ENCODE results near the gene EXOC2.
"Not testable (repeated sequence)": the region's sequence is repeated elsewhere in the genome, so short reads cannot be mapped to it uniquely, and the experiment has no call there.

Gene EXOC2

DNA sequence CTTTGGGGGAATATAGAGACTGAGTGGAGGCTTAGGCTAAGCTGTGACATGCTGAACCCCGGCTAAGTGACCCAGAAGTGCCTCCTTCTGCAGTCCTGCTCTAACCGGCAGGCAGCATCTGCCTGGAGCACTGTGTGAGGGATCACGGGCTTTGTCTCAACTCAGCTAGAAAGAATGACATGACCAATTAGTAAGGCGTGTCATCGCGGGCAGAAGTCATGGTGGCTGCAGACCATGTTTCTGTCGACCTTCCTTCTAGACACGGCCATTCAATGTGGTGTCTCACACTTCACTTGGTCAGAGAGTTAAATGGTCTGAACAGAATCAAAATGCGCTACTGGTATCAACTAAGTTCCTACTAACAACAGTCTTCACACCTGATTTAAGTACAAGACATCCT is 71.0 kb downstream of the EXOC2 start:
- DNase-seq: peak; percentile 54

- DNase-seq: no peak
These were observed 72.0 kb downstream of the EXOC2 start for GRCh38 chr6:620950-621349.

GRCh38 chr6:620166-620565 is 72.8 kb downstream of the EXOC2 start:
- DNase-seq: no peak

DNA sequence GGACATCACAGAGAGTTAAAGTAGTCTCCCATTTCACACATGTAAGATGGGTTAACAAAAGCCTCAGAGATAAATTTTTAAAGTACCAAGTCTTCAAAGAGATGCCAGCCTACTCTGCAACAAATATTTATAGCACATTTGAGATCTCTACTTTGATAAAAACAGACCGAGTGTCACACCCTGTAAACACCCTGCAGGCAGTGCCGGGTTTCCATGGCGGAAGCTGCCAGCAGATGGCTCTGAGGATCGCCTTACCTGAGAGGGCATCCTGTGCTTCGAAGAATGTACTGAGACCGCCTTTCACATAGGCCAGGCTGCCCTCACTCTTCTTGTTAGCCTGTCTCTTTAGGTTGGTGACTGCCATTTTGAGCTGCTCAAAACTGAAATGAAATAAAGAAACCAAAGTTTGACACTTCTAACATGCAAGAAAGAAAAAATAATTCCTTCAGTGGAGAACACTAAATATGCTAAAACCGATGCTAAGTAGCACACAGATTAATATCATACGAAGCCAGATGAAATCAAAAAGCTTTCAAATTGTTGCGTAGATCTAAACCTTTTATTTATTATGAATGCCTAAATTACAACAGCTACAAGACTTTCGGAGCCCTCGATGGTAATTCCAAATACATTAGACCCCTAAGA is 75.4 kb downstream of the EXOC2 start:
- DNase-seq: no peak

DNA sequence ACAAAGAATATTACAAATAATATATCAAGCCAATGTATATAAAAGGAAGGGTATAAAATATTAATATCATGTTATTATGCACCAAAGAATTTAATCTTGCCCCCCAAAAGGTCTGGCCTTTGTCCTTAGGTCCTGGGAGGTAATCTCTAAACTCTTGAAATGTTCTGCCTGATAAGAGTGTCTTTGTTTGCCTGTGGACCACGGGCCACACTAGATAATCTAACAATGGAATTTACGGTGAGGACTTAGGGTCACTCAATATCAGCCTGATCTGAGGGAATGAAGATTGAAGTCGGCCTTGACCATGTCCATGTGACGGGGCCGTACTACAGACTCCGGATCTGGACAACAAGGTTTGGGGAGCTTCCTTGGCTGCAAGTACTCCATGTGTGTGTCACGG is 79.0 kb downstream of the EXOC2 start:
- no peak for DNase-seq

GRCh38 chr6:611928-612327 is 81.0 kb downstream of the EXOC2 start:
- DNase-seq: no peak

DNA sequence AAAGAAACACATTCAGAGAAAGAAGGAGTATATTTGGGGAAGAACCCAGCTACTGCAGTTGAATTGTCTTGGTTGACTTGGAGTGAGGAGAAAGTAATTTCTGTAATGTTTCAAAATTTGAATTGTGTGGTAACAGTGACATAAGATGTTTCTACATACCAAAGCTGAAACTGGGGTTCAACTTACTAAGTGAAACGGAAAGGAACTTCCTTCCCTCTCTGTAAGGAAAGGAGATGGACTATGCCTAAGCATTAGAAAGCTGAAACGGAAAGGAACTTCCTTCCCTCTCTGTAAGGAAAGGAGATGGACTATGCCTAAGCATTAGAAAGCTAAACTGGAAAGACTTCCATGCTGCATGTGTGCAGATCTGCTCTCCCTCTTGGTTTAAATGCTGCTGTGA is 82.1 kb downstream of the EXOC2 start:
- no peak for DNase-seq

GRCh38 chr6:609905-610304 is 83.0 kb downstream of the EXOC2 start:
- DNase-seq: no peak

DNA sequence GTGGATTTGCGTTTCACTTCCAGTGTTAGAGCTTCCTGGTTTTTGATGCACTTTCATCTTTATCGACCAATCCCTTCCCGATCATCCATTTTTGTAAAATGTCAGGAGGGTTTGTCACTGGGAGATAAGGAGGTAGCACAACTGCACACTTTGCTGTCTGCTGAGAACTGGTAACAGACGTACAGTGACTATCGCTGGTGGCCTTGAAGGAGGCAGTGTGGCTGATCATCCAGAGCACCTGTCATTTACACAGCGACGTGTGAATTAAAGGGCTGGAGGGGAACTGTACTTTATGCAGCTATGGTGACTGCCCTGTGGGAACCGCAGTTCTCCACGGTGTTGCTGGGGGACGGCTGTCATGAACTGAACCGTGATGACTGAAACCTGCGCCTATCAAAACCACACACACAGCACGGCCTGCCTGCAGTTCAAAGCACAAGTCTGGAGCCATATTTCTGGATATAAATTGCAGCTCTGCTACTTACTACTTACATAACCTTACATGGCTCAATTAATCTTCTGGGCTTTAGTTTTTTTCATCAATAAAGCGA is 86.0 kb downstream of the EXOC2 start:
- no peak for DNase-seq

DNA sequence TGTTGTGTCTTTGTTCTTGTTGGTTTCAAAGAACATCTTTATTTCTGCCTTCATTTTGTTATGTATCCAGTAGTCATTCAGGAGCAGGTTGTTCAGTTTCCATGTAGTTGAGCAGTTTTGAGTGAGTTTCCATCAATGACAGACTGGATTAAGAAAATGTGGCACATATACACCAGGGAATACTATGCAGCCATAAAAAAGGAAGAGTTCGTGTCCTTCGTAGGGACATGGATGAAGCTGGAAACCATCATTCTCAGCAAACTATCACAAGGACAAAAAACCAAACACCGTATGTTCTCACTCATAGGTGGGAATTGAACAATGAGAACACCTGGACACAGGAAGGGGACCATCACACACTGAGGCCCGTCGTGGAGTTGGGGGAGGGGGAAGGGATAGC is 87.0 kb downstream of the EXOC2 start:
- DNase-seq: not testable (repeated sequence)

GRCh38 chr6:604579-604978 is 88.4 kb downstream of the EXOC2 start:
- DNase-seq: no peak

GRCh38 chr6:603265-603664 is 89.7 kb downstream of the EXOC2 start:
- DNase-seq: no peak

- no peak for DNase-seq
These were observed 93.1 kb downstream of the EXOC2 start for GRCh38 chr6:599576-600448.

GRCh38 chr6:593907-594212 is 99.1 kb downstream of the EXOC2 start:
- DNase-seq: no peak

DNA sequence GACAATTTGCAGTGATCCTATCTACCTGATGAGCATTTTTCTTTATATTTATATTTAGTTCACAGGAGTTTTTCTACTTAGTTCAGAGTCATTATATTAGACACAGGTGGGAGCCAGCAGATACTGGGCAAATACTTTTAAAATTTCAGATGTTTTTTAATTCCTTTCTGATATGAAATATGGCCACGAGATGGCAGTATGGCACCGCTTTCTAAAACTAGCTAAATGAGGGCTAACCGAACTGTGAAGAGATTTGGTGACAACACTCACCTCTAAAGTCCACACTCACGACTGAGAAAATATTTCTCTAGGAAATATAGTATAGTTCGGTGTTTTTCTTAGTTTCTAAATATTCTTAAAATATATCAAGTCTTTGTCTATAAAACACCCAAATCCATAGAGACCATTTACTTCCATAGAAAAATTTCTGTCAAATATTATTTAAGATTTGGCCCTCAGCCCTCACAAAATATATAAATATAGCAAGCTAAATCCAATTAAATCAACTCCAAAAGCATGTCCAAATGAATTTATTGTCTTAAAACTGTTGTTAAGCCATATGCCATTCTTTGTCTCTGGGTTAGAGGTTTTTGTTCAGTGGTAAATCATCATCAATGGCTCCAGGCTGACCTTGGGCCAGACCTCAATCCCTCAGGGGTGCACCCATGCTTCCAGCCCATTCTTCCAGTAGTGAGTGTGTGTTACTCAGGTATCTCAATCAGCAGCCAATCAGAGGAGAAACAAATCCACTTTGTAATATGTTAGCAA is 99.6 kb downstream of the EXOC2 start:
- peak; percentile 91 for DNase-seq

DNA sequence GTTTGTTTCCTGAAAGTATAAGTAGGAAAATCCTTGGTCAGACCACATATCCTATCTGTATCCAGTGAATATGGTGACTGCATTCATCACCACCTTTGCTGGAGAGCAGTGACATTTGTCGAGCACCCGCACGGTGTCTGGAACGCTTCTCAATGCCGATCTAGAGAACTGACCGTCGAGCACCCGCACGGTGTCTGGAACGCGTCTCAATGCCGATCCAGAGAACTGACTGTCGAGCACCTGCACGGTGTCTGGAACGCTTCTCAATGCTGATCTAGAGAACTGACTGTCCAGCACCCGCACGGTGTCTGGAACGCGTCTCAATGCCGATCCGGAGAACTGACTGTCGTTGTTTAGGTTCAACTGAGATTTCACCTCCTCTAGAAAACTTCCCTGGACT is 103.8 kb downstream of the EXOC2 start:
- no peak for DNase-seq

DNA sequence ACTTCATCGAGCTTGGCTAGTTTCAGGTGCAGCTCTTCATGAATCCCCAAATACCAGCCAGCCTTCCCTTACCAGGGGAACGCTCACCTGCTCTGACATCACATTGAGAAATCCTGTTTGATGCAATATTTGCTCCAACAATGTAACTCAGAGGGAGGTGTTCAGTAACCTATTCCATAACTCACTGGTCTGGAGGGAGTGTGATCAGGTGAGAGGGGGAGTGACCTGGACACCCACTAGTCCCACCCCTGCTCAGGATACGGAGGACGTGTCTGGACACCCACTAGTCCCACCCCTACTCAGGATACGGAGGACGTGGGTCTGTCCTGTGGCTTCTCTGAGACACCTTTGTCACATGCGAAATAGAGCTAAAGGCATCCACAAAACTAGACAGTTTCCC is 106.4 kb downstream of the EXOC2 start:
- no peak for DNase-seq

- DNase-seq: peak; percentile 21
These were observed 109.3 kb downstream of the EXOC2 start for GRCh38 chr6:583635-584034.

DNA sequence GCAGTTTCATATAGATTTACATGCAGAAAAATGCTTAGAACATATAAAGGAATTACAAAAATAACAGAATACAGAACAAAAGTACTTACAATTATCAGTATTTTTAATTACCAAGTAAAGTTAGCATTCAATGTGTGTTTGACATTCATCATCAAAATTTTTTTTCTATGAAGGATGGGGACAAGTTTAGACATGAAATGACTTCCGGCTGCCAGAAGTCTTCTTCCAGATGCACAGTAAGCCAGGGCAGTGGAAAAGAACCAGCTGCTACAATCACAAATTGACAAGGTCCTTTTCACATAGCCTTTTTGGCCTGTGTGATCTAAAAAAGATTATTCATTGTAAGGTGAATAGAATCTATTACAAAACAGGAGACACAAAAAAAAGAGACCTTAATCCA is 109.8 kb downstream of the EXOC2 start:
- no peak for DNase-seq

DNA sequence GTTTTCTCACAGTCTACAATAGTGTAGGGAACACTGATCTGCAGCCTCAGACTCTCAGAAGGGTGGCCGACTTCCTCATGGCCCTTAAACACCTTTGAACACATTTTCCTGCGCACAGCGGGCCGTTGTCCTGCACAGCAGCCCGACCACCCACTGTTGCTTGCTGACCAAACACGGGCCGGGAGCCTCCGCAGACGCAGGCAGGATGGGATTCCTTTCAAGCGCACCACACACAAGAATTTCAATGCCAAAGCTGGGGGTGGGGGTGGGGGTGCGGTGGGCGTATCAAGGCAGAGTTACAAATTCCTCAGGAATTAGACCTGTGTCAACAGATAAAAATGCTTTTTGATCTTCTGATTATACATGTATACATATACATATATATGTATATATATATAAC is 110.6 kb downstream of the EXOC2 start:
- DNase-seq: peak; percentile 37

DNA sequence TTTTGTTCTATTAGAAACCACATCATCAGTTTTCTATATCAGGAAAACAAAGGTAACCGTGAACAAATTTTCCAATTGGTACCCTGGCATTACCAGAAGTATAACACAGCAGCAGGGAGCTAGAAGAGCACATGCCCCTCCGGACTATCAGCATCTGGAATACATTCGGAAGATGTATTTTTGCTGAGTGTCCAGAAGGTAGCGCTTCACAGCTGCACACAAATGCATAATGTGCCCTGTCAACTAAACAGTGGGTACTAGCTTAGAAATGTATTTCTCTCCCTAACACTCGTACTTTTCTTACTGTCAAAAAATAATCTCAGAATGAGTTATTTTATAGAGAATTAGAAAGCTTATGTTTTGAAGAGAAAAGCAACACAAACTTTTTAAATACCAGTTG is 113.6 kb downstream of the EXOC2 start:
- DNase-seq: peak; percentile 33

DNA sequence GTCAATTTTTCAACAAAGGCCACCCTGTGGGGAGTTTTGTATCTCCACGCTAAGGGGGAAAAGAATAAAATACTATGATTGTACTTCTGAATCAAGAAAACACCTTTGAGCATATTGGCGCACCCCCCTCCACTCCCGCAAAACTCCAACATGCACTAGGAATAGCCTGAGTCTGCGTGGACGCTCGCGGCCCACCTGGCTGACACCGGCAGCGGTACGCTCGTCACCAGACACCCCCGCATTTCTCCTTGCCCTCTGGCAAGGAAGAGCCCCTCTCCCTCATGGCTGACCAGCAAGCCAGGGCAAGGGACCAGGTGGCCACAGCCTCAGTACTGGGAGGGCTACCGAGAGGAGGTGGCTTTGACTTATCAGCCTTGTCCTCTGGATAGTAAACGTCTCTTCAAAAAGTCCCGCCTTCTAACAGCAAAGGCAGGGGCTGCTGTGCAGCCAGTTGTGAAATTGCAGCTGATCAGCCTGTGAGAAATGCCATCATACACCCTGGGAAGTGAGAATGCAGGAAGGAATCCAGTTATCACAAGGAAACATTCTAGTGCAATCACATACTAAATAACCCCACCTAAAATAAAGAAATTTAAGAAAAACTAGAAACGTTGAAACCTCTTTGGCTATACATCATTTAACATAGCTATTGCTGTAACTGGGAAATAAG is 120.2 kb downstream of the EXOC2 start:
- DNase-seq: no peak

DNA sequence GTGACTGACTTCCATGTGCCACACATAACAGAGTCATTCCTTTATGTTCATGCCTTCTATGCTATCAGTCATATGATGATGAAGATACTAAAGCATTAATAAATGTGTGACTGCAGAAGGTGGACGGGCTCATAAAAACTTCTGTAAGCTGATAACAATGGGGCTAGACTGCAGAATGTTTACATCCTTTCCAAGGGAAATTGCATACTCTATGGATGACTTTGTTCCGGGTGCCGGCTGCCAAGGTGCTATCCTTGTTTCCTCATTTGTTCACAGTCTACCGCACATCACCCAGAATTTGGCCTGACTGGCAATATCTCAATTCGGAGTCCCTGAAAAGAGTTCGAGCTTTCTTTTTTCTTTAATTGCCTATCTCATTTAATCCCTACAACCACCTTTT is 121.0 kb downstream of the EXOC2 start:
- no peak for DNase-seq

Measured in eye (tissue), 1 donor.